BJ (cell line): ENCODE measurements around the gene CLEC4D. TPM values are rescaled to one million over a fixed set of nuclear protein-coding genes. Genes with fewer than 3 reads are reported as not detected.

Experiments
- CTCF ChIA-PET: fragments of 350-600 bp; formaldehyde crosslinking; extraction: SDS; loops from one replicate; lab custom pipeline; 2021; ENCODE audit warnings: antibody characterized with exemption, inconsistent platforms; lab: Yijun Ruan, JAX
- POLR2A ChIA-PET: fragments of 300-600 bp; sonication (Branson Sonifier 250); formaldehyde crosslinking; extraction: SDS; loops from one replicate; lab custom pipeline; 2021; ENCODE audit warnings: antibody characterized with exemption; lab: Charles Lee
- DNase-seq: peaks from one replicate; pipeline ENCODE4 v3.0.0-alpha.2; 2011; ENCODE audit warnings: low read depth
- H3K27me3 ChIP-seq: 2 replicates; pipeline ENCODE4 v1.6.0; 2011; ENCODE audit warnings: low read length; ENCODE audit not compliant: control insufficient read depth, insufficient read depth
- H3K36me3 ChIP-seq: 2 replicates; pipeline ENCODE4 v1.5.1; 2011; ENCODE audit warnings: low read length; ENCODE audit not compliant: control insufficient read depth, insufficient read depth
- H3K4me3 ChIP-seq: 2 replicates; pipeline ENCODE4 v1.5.1; 2011; ENCODE audit warnings: low read depth, mild to moderate bottlenecking, control low read depth, low read length
- polyA plus RNA-seq: library from polyadenylated mRNA; depleted of rRNA; stranded (reverse); fragments of >200 nt; gene quantifications from 2 replicates; pipeline ENCODE4 v1.2.3, GENCODE V29; 2011
- TF ChIP-seq, protein P1 (sequence below): IDR thresholded peaks from 2 replicates; pipeline ENCODE4 v1.5.1; 2011; ENCODE audit warnings: low read depth, mild to moderate bottlenecking, control low read depth, inconsistent platforms, low read length, moderate library complexity; ENCODE audit not compliant: insufficient read depth

The CLEC4D gene
- polyA plus RNA-seq, 1 experiment = not detected

DNA sequence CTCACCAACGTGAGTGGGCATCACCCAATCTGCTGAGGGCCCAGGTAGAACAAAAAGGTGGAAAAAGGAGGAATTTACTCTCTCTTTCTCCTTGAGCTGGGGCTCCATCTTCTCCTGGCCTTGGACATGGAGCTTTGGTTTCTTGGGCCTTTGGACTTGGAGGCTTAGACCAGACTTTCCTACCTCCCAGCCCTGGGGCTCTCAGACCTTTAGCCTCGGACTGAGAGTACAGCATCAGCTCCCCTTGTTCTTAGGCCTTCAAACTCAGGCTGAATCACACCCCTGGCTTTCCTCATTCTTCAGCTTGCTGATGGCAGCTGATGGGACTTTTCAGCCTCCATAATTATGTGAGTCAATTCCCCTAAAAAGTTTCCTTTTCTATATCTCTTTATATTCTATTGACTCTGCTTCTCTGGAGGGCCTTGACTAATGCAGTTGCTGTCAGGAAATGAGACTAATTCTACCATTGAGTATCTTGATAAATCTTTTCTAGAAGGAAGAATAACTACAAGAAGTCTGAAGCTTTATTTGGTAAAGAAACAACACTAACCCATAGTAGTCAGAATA is 43.3 kb downstream of the CLEC4D start:
- Histone ChIP-seq H3K4me3 (no peak overlapping the region), H3K36me3 (no peaks in the 10 kb centered on the region), H3K27me3 (no peaks in the 10 kb centered on the region)
- ChIA-PET CTCF (interaction anchor here (1.1 kb wide), 1 partner anchor 13 kb away, joined by 4 read pairs; no protein-coding TSS in a partner anchor), POLR2A (interaction anchor here (0.5 kb wide), 1 partner anchor 175 kb away, joined by 3 read pairs; no protein-coding TSS in a partner anchor)
- no peak for DNase-seq
- TF ChIP-seq, protein P1, sequence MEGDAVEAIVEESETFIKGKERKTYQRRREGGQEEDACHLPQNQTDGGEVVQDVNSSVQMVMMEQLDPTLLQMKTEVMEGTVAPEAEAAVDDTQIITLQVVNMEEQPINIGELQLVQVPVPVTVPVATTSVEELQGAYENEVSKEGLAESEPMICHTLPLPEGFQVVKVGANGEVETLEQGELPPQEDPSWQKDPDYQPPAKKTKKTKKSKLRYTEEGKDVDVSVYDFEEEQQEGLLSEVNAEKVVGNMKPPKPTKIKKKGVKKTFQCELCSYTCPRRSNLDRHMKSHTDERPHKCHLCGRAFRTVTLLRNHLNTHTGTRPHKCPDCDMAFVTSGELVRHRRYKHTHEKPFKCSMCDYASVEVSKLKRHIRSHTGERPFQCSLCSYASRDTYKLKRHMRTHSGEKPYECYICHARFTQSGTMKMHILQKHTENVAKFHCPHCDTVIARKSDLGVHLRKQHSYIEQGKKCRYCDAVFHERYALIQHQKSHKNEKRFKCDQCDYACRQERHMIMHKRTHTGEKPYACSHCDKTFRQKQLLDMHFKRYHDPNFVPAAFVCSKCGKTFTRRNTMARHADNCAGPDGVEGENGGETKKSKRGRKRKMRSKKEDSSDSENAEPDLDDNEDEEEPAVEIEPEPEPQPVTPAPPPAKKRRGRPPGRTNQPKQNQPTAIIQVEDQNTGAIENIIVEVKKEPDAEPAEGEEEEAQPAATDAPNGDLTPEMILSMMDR = no peak

DNA sequence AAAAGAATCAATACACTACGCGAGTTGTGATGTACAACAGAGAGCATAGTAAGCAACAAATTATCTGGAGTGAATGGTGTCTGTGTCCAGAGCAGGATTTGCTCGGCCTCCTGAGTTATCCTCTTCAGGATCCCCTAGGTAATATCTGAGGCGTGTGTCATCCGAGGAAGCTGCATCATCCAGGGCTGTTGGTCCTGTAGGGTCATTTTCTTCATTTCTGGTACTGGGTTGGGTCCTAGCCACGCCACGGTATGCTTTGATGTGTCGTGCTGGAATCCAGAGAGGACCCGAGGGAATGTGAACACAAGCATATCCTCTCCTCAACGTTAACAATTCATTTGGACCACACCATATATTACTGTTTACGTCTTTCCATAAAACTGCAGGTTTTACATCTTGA is 46.4 kb downstream of the CLEC4D start:
- no peak for DNase-seq
- TF ChIP-seq, protein P1 = no peak
- POLR2A ChIA-PET = no interaction called here
- H3K27me3 ChIP-seq = no peaks in the 10 kb centered on the region
- no peaks in the 10 kb centered on the region for H3K36me3 ChIP-seq
- CTCF ChIA-PET = no interaction called here
- no peak overlapping the region for H3K4me3 ChIP-seq

DNA sequence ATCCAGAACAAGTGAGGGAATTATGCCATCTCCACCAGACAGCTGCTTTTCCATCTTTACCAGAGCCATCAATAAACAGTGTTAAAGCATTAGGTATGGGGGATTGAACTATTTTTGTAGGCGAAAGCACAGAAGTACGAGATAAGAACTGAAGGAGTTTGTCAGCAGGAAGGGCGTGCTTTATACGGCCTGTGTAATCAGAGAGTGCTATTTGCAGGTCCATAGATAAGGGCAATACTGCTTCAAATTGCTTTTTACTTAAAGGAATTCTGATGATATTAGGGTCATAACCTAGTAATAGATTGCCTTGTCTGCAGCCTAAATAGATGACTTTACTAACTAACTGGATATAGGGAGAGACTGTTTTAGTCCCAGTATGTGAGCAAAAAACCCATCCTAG is 47.7 kb downstream of the CLEC4D start:
- no peak for DNase-seq
- TF ChIP-seq, protein P1 = no peak
- Histone ChIP-seq H3K27me3 (no peaks in the 10 kb centered on the region), H3K36me3 (no peaks in the 10 kb centered on the region), H3K4me3 (no peak overlapping the region)
- ChIA-PET CTCF (no interaction called here), POLR2A (no interaction called here)

DNA sequence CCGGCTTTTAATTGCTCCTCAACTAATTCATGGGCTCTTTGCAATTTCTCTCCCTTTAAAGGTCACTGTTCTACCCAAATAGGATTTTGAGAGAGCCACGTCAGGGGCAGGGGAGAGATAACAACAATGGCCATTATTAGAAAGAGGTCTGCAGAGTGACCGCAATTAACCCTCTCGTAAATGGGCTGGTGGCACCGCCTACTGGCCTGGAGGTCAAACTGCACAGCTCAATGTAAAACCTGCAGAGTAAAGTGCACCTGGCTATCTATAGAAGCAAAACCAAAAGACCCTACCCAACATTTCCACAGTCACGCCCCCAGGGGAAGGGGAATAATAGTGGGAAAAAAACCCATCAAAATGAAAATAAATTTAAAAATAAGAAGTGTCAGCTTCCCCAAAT is 49.0 kb downstream of the CLEC4D start:
- no peak overlapping the region for H3K4me3 ChIP-seq
- no peak for DNase-seq
- TF ChIP-seq, protein P1 = no peak
- ChIA-PET POLR2A (no interaction called here), CTCF (interaction anchor here (2.0 kb wide), 1 partner anchor 18 kb away, joined by 5 read pairs; no protein-coding TSS in a partner anchor)
- H3K36me3 ChIP-seq = no peaks in the 10 kb centered on the region
- H3K27me3 ChIP-seq = no peaks in the 10 kb centered on the region

DNA sequence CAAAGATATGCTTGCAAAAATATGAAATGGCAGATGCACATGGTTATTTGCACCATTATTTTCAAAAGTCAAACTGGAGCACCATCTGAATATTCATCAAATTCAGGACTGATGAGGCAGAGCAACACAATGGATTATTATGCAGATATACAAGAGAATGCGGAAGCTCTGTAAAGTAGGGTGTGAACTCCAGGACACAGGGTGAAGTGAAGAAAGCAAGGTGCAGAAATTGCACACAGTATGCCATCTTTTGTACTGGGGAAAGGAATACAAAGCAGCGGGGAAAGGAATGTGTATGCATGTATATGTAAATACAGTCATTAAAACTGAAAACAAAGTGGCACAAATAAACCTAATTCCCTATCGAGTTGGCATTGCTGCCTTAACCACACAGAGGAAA is 50.1 kb downstream of the CLEC4D start:
- ChIA-PET POLR2A (no interaction called here), CTCF (interaction anchor here (2.0 kb wide), 1 partner anchor 19 kb away, joined by 5 read pairs; no protein-coding TSS in a partner anchor)
- TF ChIP-seq, protein P1 = no peak
- Histone ChIP-seq H3K27me3 (no peaks in the 10 kb centered on the region), H3K36me3 (no peaks in the 10 kb centered on the region), H3K4me3 (no peak overlapping the region)
- DNase-seq = no peak
